ENCODE measurements around the gene CCDC78. TPM values are rescaled to one million over a fixed set of nuclear protein-coding genes. Genes with fewer than 3 reads are reported as not detected.

The CCDC78 gene
- total RNA-seq: 1 to 10 TPM; 4.6 to 5.7 TPM

DNA sequence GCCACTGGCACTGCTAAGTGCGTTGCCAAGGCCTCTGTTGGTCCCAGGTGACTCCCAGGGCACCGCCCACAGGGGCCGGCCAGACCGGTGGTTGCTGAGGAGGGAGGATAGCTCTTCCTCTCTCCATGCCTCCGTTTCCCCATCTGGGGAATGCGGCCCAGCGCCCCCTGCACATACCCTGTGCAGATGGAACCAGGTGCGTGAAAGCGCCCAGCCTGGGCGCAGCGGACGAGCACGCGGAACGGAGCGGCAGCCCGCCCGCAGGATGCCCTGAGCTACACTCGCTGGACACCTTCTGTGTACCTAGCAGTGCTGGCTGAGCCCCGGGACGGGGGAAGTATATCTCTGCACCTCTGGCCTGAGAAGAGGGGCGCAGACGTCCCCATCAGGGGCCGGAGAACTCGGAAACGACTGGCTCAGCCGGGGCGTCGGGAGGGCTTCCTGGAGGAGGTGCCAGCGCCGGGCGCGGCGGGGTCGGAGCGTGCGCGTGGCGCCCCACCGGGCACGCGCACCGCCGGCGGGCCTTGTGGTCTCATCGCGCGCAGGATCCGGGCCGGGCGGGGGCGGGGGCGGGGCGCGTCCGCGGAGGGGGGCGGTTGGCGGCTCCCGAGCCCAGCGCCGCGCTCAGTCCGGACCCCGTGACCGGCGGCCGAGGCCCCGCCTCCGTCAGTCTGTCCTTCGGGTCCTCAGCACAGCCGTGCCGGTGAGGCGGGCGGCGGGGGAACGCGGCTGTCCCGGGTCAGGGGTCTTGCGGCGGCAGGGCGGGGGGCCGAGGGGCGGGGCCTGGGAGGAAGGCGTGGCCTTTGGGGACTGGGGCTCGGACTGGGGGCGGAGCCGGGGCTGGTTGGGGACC is at the start of gene CCDC78, which contains the start of gene HAGHL:
Gene CCDC78, minus strand, starts transcription at position 6 of the 853 bp plus-strand sequence. CDS start 76 bp downstream, outside the sequence.
Gene HAGHL, plus strand, starts transcription at position 669 of the 853 bp plus-strand sequence. CDS start 404 bp downstream, outside the sequence.
- ATAC-seq: peak; percentile 52
- H3K9me3 Mint-ChIP-seq: no peaks in the 10 kb centered on the region
- ChIA-PET POLR2A (interaction anchor here (0.6 to 8.1 kb wide), 6 partner anchors 7 to 57 kb away, joined by 3 to 84 read pairs (median 11); partner anchors contain the start of genes ANTKMT, CIAO3 and METRN), CTCF (interaction anchor here (2.6 to 19.6 kb wide), 2 partner anchors 15 to 59 kb away, joined by 9 to 207 read pairs; partner anchors contain the start of gene METRN)
- H3K27me3 Mint-ChIP-seq: no peaks in the 10 kb centered on the region
- H3K27ac Mint-ChIP-seq: peak within 1 kb of the TSS; percentile 38
- H3K36me3 Mint-ChIP-seq (ENCODE audit: low read depth): no peaks in the 10 kb centered on the region
- TF ChIP-seq, protein P1, sequence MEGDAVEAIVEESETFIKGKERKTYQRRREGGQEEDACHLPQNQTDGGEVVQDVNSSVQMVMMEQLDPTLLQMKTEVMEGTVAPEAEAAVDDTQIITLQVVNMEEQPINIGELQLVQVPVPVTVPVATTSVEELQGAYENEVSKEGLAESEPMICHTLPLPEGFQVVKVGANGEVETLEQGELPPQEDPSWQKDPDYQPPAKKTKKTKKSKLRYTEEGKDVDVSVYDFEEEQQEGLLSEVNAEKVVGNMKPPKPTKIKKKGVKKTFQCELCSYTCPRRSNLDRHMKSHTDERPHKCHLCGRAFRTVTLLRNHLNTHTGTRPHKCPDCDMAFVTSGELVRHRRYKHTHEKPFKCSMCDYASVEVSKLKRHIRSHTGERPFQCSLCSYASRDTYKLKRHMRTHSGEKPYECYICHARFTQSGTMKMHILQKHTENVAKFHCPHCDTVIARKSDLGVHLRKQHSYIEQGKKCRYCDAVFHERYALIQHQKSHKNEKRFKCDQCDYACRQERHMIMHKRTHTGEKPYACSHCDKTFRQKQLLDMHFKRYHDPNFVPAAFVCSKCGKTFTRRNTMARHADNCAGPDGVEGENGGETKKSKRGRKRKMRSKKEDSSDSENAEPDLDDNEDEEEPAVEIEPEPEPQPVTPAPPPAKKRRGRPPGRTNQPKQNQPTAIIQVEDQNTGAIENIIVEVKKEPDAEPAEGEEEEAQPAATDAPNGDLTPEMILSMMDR (IDR thresholded peaks at IDR 0.05): no peak
- H3K4me1 Mint-ChIP-seq (ENCODE audit: low read depth): peaks cover 5% of the 10 kb centered on the region
- intact Hi-C loops (cut with micrococcal nuclease): no loop called here
- H3K4me3 Mint-ChIP-seq: peak within 1 kb of the TSS; percentile 71
- DNase-seq: peak; percentile 74

DNA sequence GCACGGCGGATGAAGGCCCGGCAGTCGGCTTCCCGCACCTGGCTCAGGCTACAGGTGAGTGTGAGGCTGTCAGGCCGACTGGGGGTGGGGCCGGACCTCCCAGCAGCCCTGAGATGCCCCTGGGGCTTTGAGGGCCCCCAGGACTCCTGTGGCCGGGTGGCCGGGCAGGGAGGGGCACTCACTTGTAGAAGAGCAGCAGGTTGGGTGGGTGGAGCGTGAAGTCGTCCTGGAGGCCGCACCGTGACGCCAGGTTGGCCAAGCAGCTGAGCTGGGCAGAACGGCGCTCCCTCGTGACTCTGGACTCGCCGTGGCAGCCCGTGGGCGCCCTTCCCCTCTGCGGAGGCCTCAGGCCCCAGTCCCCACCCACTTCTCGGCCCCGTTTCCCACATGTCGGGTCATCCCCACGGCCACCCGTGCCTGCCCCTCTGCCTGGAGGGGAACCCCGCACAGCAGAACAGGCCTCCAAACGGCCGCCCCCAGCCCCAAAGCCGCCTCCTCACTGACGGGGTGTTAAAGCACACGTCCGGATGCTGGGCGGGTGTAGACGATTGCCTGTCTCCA is 49.1 kb upstream of the CCDC78 start:
- no peak overlapping the region for H3K27ac Mint-ChIP-seq
- no peaks in the 10 kb centered on the region for H3K4me1 Mint-ChIP-seq (ENCODE audit: low read depth)
- DNase-seq (no peak), ATAC-seq (no peak)
- H3K9me3 Mint-ChIP-seq: no peaks in the 10 kb centered on the region
- H3K36me3 Mint-ChIP-seq (ENCODE audit: low read depth): no peaks in the 10 kb centered on the region
- intact Hi-C loops (cut with micrococcal nuclease): no loop called here
- no peak overlapping the region for H3K4me3 Mint-ChIP-seq
- ChIA-PET POLR2A (no interaction called here), CTCF (no interaction called here)
- peaks cover 4% of the 10 kb centered on the region for H3K27me3 Mint-ChIP-seq
- TF ChIP-seq, protein P1 (IDR thresholded peaks at IDR 0.05): no peak

DNA sequence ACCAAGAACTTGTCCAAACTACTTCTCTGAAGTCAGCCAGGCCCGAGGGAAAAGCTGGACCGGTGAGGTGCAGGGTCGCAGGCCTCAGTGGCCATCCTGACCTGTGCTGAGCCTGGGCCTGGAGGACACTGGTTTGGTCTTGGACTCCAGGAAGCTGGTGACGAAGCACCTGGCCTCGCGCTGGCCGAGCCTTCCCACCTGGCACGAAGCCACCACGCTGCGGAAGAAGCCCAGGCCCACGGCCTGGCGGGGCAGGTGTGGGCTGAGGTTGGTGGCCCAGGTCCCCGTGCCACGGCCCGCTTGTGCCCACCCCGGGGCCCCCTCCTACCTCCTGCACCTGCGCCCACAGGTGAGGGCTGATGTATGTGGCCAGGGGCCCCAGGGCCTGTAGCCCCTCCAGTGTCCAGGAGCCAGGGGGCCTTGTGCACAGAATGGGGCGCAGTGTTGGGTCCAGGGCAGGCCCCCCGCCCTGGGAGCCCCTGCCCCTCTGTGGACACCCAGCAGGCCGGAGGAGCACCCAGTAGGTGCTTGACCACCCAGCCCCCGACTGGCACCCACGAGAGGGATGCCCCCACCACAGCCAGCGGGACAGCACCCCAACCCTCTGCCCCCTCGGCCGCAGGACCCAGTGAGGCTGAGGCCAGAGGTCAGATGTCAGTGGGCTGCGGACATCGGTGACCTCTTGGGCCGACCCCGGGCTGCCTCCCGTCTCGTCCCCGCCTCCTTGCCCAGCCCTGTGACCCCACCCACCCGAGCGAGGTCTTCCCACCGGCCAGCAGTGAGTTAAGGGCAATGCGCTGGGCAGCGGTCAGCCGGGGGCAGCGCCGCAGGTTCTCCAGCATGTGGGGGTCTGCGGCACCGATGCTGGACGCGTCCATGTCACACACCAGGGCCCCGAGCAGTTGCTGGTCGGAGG is 48.1 kb upstream of the CCDC78 start:
- CTCF ChIA-PET: no interaction called here
- TF ChIP-seq, protein P1 (IDR thresholded peaks at IDR 0.05): no peak
- Mint-ChIP-seq H3K27ac (no peak overlapping the region), H3K4me3 (no peak overlapping the region), H3K27me3 (peaks cover 4% of the 10 kb centered on the region), H3K4me1 (ENCODE audit: low read depth) (no peaks in the 10 kb centered on the region), H3K9me3 (no peaks in the 10 kb centered on the region), H3K36me3 (ENCODE audit: low read depth) (no peaks in the 10 kb centered on the region)
- ATAC-seq: no peak
- intact Hi-C loops (cut with micrococcal nuclease): no loop called here
- POLR2A ChIA-PET: no interaction called here
- no peak for DNase-seq

DNA sequence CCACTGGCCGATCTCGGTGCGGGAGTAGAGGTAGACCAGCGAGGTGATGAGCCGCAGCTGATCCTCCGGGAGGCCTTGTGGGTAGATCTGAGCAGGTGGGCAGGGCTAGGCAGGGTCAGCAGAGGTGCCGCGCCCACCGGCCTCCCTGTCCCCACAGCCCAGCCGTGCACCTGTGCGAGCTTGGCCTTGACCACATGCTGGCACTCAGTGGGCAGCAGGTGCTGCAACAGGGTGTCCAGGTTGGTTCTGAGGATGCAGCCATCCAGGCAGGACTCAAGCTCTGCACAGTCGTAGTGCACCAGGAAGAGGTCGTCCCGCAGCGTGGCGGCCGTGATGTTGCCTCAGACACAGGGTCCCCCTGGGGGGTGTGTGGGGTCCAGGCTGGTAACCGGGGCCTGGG is 46.7 kb upstream of the CCDC78 start:
- DNase-seq: no peak
- TF ChIP-seq, protein P1 (IDR thresholded peaks at IDR 0.05): no peak
- H3K4me1 Mint-ChIP-seq (ENCODE audit: low read depth): no peaks in the 10 kb centered on the region
- H3K36me3 Mint-ChIP-seq (ENCODE audit: low read depth): no peaks in the 10 kb centered on the region
- intact Hi-C loops (cut with micrococcal nuclease): no loop called here
- no peak overlapping the region for H3K4me3 Mint-ChIP-seq
- ATAC-seq: no peak
- ChIA-PET POLR2A (interaction anchor here (0.6 kb wide), 1 partner anchor 520 kb away, joined by 3 read pairs; no protein-coding TSS in a partner anchor), CTCF (no interaction called here)
- H3K27ac Mint-ChIP-seq: no peak overlapping the region
- H3K27me3 Mint-ChIP-seq: peaks cover 4% of the 10 kb centered on the region
- no peaks in the 10 kb centered on the region for H3K9me3 Mint-ChIP-seq

All from activated CD8-positive, alpha-beta T cell treated with anti-CD3 and anti-CD28 coated beads for 36 hours (primary cell).